Epidermal melanocyte (primary cell): ENCODE results near the gene EIF4G1.

Source experiments
- DNase-seq: peaks from one replicate; pipeline ENCODE4 v3.0.0; 2011; ENCODE audit warnings: low spot score; ENCODE audit not compliant: insufficient read length

The EIF4G1 gene

DNA sequence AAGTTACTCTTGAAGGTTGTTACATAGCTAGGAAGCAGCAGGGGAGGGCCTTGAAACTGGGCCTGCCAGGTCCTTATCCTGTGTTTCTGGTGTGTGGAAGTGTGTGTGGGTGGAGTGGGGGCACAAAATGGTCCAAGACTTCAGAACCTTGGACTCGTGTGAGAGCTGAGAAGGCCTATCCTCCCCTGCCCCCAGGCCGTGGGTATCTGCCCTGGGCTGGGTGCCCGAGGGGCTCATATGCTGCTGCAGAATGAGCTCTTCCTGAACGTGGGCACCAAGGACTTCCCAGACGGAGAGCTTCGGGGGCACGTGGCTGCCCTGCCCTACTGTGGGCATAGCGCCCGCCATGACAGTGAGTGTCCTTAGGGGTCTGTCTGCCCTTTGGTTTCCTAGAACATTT, 69.9 kb downstream of the EIF4G1 start:
- peak; percentile 12 for DNase-seq
